ENCODE results near the gene GPHN.

DNA sequence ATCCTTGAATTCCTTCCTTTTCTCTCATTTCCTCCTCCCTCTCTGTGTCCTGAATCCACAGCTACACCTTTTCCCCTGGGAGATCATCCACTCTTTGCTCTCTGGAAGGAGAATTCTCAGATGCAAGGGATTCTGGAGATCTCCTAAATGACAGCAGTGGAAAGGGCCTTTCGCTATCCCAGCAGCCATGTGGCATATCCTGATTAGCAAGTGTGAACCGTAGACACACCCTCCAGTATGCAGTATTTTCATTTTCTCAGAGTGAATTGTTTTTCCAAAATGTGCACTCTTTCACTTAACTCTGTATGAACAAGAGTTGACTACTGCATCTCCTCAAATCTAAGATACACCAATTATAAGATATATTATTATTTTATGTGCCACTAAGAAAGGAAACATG, 687.3 kb downstream of the GPHN start:
- no peak for TF ChIP-seq RELA (CRISPR knock-in tag; IDR thresholded peaks at IDR 0.05; ENCODE audit: borderline replicate concordance)
- TF ChIP-seq, protein P1, sequence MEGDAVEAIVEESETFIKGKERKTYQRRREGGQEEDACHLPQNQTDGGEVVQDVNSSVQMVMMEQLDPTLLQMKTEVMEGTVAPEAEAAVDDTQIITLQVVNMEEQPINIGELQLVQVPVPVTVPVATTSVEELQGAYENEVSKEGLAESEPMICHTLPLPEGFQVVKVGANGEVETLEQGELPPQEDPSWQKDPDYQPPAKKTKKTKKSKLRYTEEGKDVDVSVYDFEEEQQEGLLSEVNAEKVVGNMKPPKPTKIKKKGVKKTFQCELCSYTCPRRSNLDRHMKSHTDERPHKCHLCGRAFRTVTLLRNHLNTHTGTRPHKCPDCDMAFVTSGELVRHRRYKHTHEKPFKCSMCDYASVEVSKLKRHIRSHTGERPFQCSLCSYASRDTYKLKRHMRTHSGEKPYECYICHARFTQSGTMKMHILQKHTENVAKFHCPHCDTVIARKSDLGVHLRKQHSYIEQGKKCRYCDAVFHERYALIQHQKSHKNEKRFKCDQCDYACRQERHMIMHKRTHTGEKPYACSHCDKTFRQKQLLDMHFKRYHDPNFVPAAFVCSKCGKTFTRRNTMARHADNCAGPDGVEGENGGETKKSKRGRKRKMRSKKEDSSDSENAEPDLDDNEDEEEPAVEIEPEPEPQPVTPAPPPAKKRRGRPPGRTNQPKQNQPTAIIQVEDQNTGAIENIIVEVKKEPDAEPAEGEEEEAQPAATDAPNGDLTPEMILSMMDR (IDR thresholded peaks at IDR 0.05), result no peak
- TF ChIP-seq, protein P2, sequence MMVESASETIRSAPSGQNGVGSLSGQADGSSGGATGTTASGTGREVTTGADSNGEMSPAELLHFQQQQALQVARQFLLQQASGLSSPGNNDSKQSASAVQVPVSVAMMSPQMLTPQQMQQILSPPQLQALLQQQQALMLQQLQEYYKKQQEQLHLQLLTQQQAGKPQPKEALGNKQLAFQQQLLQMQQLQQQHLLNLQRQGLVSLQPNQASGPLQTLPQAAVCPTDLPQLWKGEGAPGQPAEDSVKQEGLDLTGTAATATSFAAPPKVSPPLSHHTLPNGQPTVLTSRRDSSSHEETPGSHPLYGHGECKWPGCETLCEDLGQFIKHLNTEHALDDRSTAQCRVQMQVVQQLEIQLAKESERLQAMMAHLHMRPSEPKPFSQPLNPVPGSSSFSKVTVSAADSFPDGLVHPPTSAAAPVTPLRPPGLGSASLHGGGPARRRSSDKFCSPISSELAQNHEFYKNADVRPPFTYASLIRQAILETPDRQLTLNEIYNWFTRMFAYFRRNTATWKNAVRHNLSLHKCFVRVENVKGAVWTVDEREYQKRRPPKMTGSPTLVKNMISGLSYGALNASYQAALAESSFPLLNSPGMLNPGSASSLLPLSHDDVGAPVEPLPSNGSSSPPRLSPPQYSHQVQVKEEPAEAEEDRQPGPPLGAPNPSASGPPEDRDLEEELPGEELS (CRISPR knock-in tag; IDR thresholded peaks at IDR 0.05), result no peak
- no peak for TF ChIP-seq GTF2I (CRISPR knock-in tag; conservative IDR thresholded peaks at IDR 0.05)
- TF ChIP-seq ZNF121 (CRISPR knock-in tag; IDR thresholded peaks at IDR 0.05), result no peak
- no peak for TF ChIP-seq ELF4 (CRISPR knock-in tag; IDR thresholded peaks at IDR 0.05; ENCODE audit: low read depth)
- no peak for TF ChIP-seq ESRRA (CRISPR knock-in tag; IDR thresholded peaks at IDR 0.05; ENCODE audit: borderline replicate concordance)
- no peak for TF ChIP-seq NR2C2 (CRISPR knock-in tag; IDR thresholded peaks at IDR 0.05)
- no peak for TF ChIP-seq JUN (CRISPR knock-in tag; IDR thresholded peaks at IDR 0.05)
- no peak for TF ChIP-seq SMAD4 (CRISPR knock-in tag; IDR thresholded peaks at IDR 0.05)
- TF ChIP-seq, protein P3, sequence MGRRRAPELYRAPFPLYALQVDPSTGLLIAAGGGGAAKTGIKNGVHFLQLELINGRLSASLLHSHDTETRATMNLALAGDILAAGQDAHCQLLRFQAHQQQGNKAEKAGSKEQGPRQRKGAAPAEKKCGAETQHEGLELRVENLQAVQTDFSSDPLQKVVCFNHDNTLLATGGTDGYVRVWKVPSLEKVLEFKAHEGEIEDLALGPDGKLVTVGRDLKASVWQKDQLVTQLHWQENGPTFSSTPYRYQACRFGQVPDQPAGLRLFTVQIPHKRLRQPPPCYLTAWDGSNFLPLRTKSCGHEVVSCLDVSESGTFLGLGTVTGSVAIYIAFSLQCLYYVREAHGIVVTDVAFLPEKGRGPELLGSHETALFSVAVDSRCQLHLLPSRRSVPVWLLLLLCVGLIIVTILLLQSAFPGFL (CRISPR knock-in tag; IDR thresholded peaks at IDR 0.05; ENCODE audit: borderline replicate concordance), result no peak
- TF ChIP-seq CREM (CRISPR knock-in tag; IDR thresholded peaks at IDR 0.05), result no peak
- TF ChIP-seq IRF2 (CRISPR knock-in tag; IDR thresholded peaks at IDR 0.05; ENCODE audit: borderline replicate concordance, low read depth), result no peak
- no peak for TF ChIP-seq TCF7 (CRISPR knock-in tag; IDR thresholded peaks at IDR 0.05; ENCODE audit: low read depth)
